ENCODE data around the gene GRID2.

Gene GRID2

GRCh38 chr4:93776386-93777080 is 1472.8 kb downstream of the GRID2 start:
- H2BK120ac ChIP-seq (ENCODE audit: low read depth, low read length), result no peak overlapping the region

GRCh38 chr4:93777081-93777460 is 1473.3 kb downstream of the GRID2 start:
- no peak for DNase-seq (ENCODE audit: low spot score)
- Histone ChIP-seq H2BK12ac (ENCODE audit: low read length) (no peak overlapping the region), H3K4me3 (ENCODE audit: low read length in 2 of 2) (no peak overlapping the region), H3K79me1 (ENCODE audit: low read depth, low read length) (no peaks in the 10 kb centered on the region), H3K18ac (ENCODE audit: low read length) (no peak overlapping the region), H2AK5ac (ENCODE audit: low read depth, low read length) (no peak overlapping the region), H3K23ac (ENCODE audit: low read depth, low read length, poor library complexity) (no peak overlapping the region), H3K27me3 (ENCODE audit: control insufficient read depth in 3 of 3, insufficient read depth in 3 of 3, low read depth in 1 of 3, low read length in 3 of 3) (no peaks in the 10 kb centered on the region), H3K4me2 (ENCODE audit: insufficient read depth, low read length, poor library complexity, severe bottlenecking) (no peak overlapping the region), H4K91ac (ENCODE audit: low read depth, low read length, poor library complexity) (no peak overlapping the region), H2BK15ac (ENCODE audit: low read length) (no peak overlapping the region), H3K9ac (ENCODE audit: low read depth, low read length, poor library complexity) (no peak overlapping the region), H3K4me1 (ENCODE audit: control insufficient read depth in 2 of 2, insufficient read depth in 1 of 2, low read depth in 1 of 2, low read length in 2 of 2) (peaks cover 0 to 5% of the 10 kb centered on the region in 2 donors), H2BK120ac (ENCODE audit: low read depth, low read length) (no peak overlapping the region), H2AFZ (ENCODE audit: low read length) (no peak overlapping the region), H4K8ac (ENCODE audit: low read depth, low read length) (no peak overlapping the region), H3K9me3 (replicated peaks in 1 of 2; ENCODE audit: control insufficient read depth in 2 of 2, insufficient read depth in 1 of 2, low read depth in 1 of 2, low read length in 2 of 2) (no peaks in the 10 kb centered on the region), H3K14ac (ENCODE audit: low read length) (no peak overlapping the region), H3K27ac (replicated peaks; ENCODE audit: low read length) (no peak overlapping the region), H3K4ac (ENCODE audit: low read length) (no peak overlapping the region), H2BK5ac (ENCODE audit: low read length) (no peak overlapping the region), H3K36me3 (replicated peaks in 1 of 2; ENCODE audit: control insufficient read depth in 2 of 2, insufficient read depth in 2 of 2, low read length in 2 of 2) (peaks cover 0 to under 1% of the 10 kb centered on the region in 2 donors)
- WGBS, 2 donors (ENCODE audit: extremely low coverage in 2 of 2, insufficient read length in 2 of 2, insufficient replicate concordance in 1 of 2), result no CpG with 5 or more reads among the region's 1 CpG

More at GRCh38 chr4:93776386-93777080, 1472.8 kb downstream of the GRID2 start:
- H2AK5ac ChIP-seq (ENCODE audit: low read depth, low read length), result no peak overlapping the region
- peaks cover 0 to 5% of the 10 kb centered on the region in 2 donors for H3K4me1 ChIP-seq (ENCODE audit: control insufficient read depth in 2 of 2, insufficient read depth in 1 of 2, low read depth in 1 of 2, low read length in 2 of 2)
- no peak overlapping the region for H3K4ac ChIP-seq (ENCODE audit: low read length)
- no peaks in the 10 kb centered on the region for H3K9me3 ChIP-seq (replicated peaks in 1 of 2; ENCODE audit: control insufficient read depth in 2 of 2, insufficient read depth in 1 of 2, low read depth in 1 of 2, low read length in 2 of 2)
- no peaks in the 10 kb centered on the region for H3K79me1 ChIP-seq (ENCODE audit: low read depth, low read length)
- H3K18ac ChIP-seq (ENCODE audit: low read length), result no peak overlapping the region
- H3K23ac ChIP-seq (ENCODE audit: low read depth, low read length, poor library complexity), result no peak overlapping the region
- no peaks in the 10 kb centered on the region for H3K27me3 ChIP-seq (ENCODE audit: control insufficient read depth in 3 of 3, insufficient read depth in 3 of 3, low read depth in 1 of 3, low read length in 3 of 3)
- H3K4me2 ChIP-seq (ENCODE audit: insufficient read depth, low read length, poor library complexity, severe bottlenecking), result no peak overlapping the region
- H3K14ac ChIP-seq (ENCODE audit: low read length), result no peak overlapping the region
- no CpG with 5 or more reads among the region's 4 CpGs for WGBS, 2 donors (ENCODE audit: extremely low coverage in 2 of 2, insufficient read length in 2 of 2, insufficient replicate concordance in 1 of 2)
- peaks cover 0 to 2% of the 10 kb centered on the region in 2 donors for H3K36me3 ChIP-seq (replicated peaks in 1 of 2; ENCODE audit: control insufficient read depth in 2 of 2, insufficient read depth in 2 of 2, low read length in 2 of 2)
- H2BK15ac ChIP-seq (ENCODE audit: low read length), result no peak overlapping the region
- no peak overlapping the region for H2BK5ac ChIP-seq (ENCODE audit: low read length)
- no peak overlapping the region for H3K4me3 ChIP-seq (ENCODE audit: low read length in 2 of 2)
- H3K27ac ChIP-seq (replicated peaks; ENCODE audit: low read length), result no peak overlapping the region
- H2AFZ ChIP-seq (ENCODE audit: low read length), result no peak overlapping the region
- no peak overlapping the region for H4K91ac ChIP-seq (ENCODE audit: low read depth, low read length, poor library complexity)
- no peak overlapping the region for H2BK12ac ChIP-seq (ENCODE audit: low read length)
- no peak overlapping the region for H4K8ac ChIP-seq (ENCODE audit: low read depth, low read length)
- H3K9ac ChIP-seq (ENCODE audit: low read depth, low read length, poor library complexity), result no peak overlapping the region
- DNase-seq (ENCODE audit: low spot score), result no peak

DNA sequence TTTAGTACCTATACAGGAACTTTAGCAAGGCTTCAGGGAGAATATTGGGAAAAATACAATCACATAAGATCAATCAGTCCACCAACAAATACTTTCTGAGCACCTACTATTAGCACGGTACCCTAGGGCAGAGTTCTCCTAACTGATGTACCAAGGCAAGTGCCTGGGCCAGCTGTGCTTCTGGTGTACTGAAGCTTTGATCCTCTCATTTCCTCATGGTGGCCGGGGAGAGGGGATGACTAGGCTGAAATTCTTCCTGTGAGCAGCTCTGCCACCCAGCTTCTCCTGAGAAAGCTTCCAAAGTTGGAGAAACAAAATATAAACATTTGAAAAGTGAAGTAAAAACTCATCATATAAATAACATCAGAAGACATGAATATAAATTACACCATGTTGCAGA is 1475.5 kb downstream of the GRID2 start:
- Histone ChIP-seq H3K27me3 (ENCODE audit: control insufficient read depth in 3 of 3, insufficient read depth in 3 of 3, low read depth in 1 of 3, low read length in 3 of 3) (no peaks in the 10 kb centered on the region), H2AK5ac (ENCODE audit: low read depth, low read length) (no peak overlapping the region), H3K9me3 (replicated peaks in 1 of 2; ENCODE audit: control insufficient read depth in 2 of 2, insufficient read depth in 1 of 2, low read depth in 1 of 2, low read length in 2 of 2) (no peaks in the 10 kb centered on the region), H2AFZ (ENCODE audit: low read length) (no peak overlapping the region), H4K8ac (ENCODE audit: low read depth, low read length) (no peak overlapping the region), H3K4me3 (ENCODE audit: low read length in 2 of 2) (no peak overlapping the region), H2BK120ac (ENCODE audit: low read depth, low read length) (no peak overlapping the region), H2BK15ac (ENCODE audit: low read length) (no peak overlapping the region), H3K23ac (ENCODE audit: low read depth, low read length, poor library complexity) (no peak overlapping the region), H4K91ac (ENCODE audit: low read depth, low read length, poor library complexity) (no peak overlapping the region), H3K4me1 (ENCODE audit: control insufficient read depth in 2 of 2, insufficient read depth in 1 of 2, low read depth in 1 of 2, low read length in 2 of 2) (peaks cover 0 to 5% of the 10 kb centered on the region in 2 donors), H3K14ac (ENCODE audit: low read length) (no peak overlapping the region), H3K18ac (ENCODE audit: low read length) (no peak overlapping the region), H3K79me1 (ENCODE audit: low read depth, low read length) (no peaks in the 10 kb centered on the region), H3K27ac (replicated peaks; ENCODE audit: low read length) (no peak overlapping the region), H2BK12ac (ENCODE audit: low read length) (no peak overlapping the region), H3K9ac (ENCODE audit: low read depth, low read length, poor library complexity) (no peak overlapping the region), H3K36me3 (replicated peaks in 1 of 2; ENCODE audit: control insufficient read depth in 2 of 2, insufficient read depth in 2 of 2, low read length in 2 of 2) (no peaks in the 10 kb centered on the region), H3K4me2 (ENCODE audit: insufficient read depth, low read length, poor library complexity, severe bottlenecking) (no peak overlapping the region), H2BK5ac (ENCODE audit: low read length) (no peak overlapping the region), H3K4ac (ENCODE audit: low read length) (no peak overlapping the region)
- no CpG with 5 or more reads among the region's 2 CpGs for WGBS, 2 donors (ENCODE audit: extremely low coverage in 2 of 2, insufficient read length in 2 of 2, insufficient replicate concordance in 1 of 2)
- DNase-seq (ENCODE audit: low spot score), result no peak

DNA sequence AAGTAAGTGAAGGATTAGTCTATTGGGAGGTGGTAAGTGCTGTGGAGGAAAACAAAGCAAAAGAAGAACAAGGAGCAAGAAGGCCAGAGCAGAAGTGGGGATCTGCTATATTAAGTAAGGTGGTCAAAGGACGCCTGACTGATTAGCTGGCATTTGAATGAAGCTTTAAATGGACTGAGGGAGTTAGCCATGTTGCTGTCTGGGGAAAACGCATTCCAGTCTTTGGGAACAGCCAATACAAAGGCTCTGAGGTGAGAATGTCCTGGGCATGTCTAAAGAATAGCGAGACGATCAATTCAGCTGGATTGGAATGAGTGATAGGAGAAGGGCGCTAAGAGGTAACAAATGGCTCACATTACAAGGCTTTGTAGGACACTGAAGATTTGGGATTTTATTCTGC is 1476.3 kb downstream of the GRID2 start:
- no peak overlapping the region for H3K4me3 ChIP-seq (ENCODE audit: low read length in 2 of 2)
- no peak overlapping the region for H4K91ac ChIP-seq (ENCODE audit: low read depth, low read length, poor library complexity)
- no peaks in the 10 kb centered on the region for H3K27me3 ChIP-seq (ENCODE audit: control insufficient read depth in 3 of 3, insufficient read depth in 3 of 3, low read depth in 1 of 3, low read length in 3 of 3)
- H2AK5ac ChIP-seq (ENCODE audit: low read depth, low read length), result no peak overlapping the region
- H2BK15ac ChIP-seq (ENCODE audit: low read length), result no peak overlapping the region
- H3K27ac ChIP-seq (replicated peaks; ENCODE audit: low read length), result no peak overlapping the region
- H4K8ac ChIP-seq (ENCODE audit: low read depth, low read length), result no peak overlapping the region
- H2BK120ac ChIP-seq (ENCODE audit: low read depth, low read length), result no peak overlapping the region
- no peak overlapping the region for H3K4me2 ChIP-seq (ENCODE audit: insufficient read depth, low read length, poor library complexity, severe bottlenecking)
- DNase-seq (ENCODE audit: low spot score), result no peak
- no peak overlapping the region for H3K9ac ChIP-seq (ENCODE audit: low read depth, low read length, poor library complexity)
- peaks cover 0 to 5% of the 10 kb centered on the region in 2 donors for H3K4me1 ChIP-seq (ENCODE audit: control insufficient read depth in 2 of 2, insufficient read depth in 1 of 2, low read depth in 1 of 2, low read length in 2 of 2)
- H2BK12ac ChIP-seq (ENCODE audit: low read length), result no peak overlapping the region
- H3K36me3 ChIP-seq (replicated peaks in 1 of 2; ENCODE audit: control insufficient read depth in 2 of 2, insufficient read depth in 2 of 2, low read length in 2 of 2), result no peaks in the 10 kb centered on the region
- no peak overlapping the region for H3K23ac ChIP-seq (ENCODE audit: low read depth, low read length, poor library complexity)
- H2AFZ ChIP-seq (ENCODE audit: low read length), result no peak overlapping the region
- no peak overlapping the region for H3K4ac ChIP-seq (ENCODE audit: low read length)
- H3K14ac ChIP-seq (ENCODE audit: low read length), result no peak overlapping the region
- no peak overlapping the region for H3K18ac ChIP-seq (ENCODE audit: low read length)
- H3K9me3 ChIP-seq (replicated peaks in 1 of 2; ENCODE audit: control insufficient read depth in 2 of 2, insufficient read depth in 1 of 2, low read depth in 1 of 2, low read length in 2 of 2), result no peaks in the 10 kb centered on the region
- no CpG with 5 or more reads among the region's 5 CpGs for WGBS, 2 donors (ENCODE audit: extremely low coverage in 2 of 2, insufficient read length in 2 of 2, insufficient replicate concordance in 1 of 2)
- H2BK5ac ChIP-seq (ENCODE audit: low read length), result no peak overlapping the region
- no peaks in the 10 kb centered on the region for H3K79me1 ChIP-seq (ENCODE audit: low read depth, low read length)

All from neuronal stem cell (in vitro differentiated cells).